Thyroid gland (tissue), 4 donors: ENCODE data around the gene PLA2G3. TPM values are rescaled to one million over a fixed set of nuclear protein-coding genes. Genes with fewer than 3 reads are reported as not detected.

Experiments used
- DNase-seq, 2 donors: peaks; one replicate each; pipeline ENCODE4 v3.0.0-alpha.2; 2019
- H3K27ac ChIP-seq, 3 donors: fragments of 200-600 bp; sonication (generic); 1 replicate in 2 of 3; 2 replicates in 1 of 3; pipeline ENCODE4 v1.5.1; 2016 to 2019; ENCODE audit warnings: mild to moderate bottlenecking in 1 of 3, moderate library complexity in 1 of 3
- H3K27me3 ChIP-seq: fragments of 200-600 bp; sonication (generic); one replicate; pipeline ENCODE4 v1.5.1; 2019
- H3K36me3 ChIP-seq, 2 donors: fragments of 200-600 bp; sonication (generic); one replicate each; pipeline ENCODE4 v1.5.1; 2016 to 2019
- H3K4me1 ChIP-seq, 2 donors: fragments of 200-600 bp; sonication (generic); one replicate each; pipeline ENCODE4 v1.5.1; 2017 to 2019
- H3K4me3 ChIP-seq, 3 donors: fragments of 200-600 bp; sonication (generic); replicated peaks in 1 of 3; 1 replicate in 2 of 3; 2 replicates in 1 of 3; pipeline ENCODE4 v1.5.1; 2016; ENCODE audit warnings: mild to moderate bottlenecking in 1 of 3
- H3K9me3 ChIP-seq: fragments of 200-600 bp; sonication (generic); one replicate; pipeline ENCODE4 v1.5.1; 2017
- CTCF ChIP-seq, 6 experiments: fragments of 200-600 bp in 3 of 6; fragments of 450-650 bp in 3 of 6; sonication (generic) in 3 of 6; IDR thresholded peaks; one replicate each; pipeline ENCODE4 v1.5.1; 2016 to 2019; ENCODE audit warnings: antibody characterized with exemption in 6 of 6, mild to moderate bottlenecking in 2 of 6, inconsistent platforms in 1 of 6, moderate library complexity in 1 of 6
- POLR2A ChIP-seq, 2 donors: fragments of 450-650 bp; IDR thresholded peaks; one replicate each; pipeline ENCODE4 v1.6.1; 2017; ENCODE audit warnings: antibody characterized with exemption in 2 of 2, mild to moderate bottlenecking in 2 of 2, moderate library complexity in 1 of 2
- WGBS, 2 donors: methylation state at CpG; one replicate each; pipeline ENCODE4 v1.1.5; 2017; 5-methylcytosine and 5-hydroxymethylcytosine counted together
- intact Hi-C: fragments of 100-400 bp; cut with DNase I; formaldehyde crosslinking; loops from one replicate; pipeline ENCODE4 v1.15.1; 2023
- total RNA-seq, 4 donors: library from RNA; depleted of rRNA; stranded (reverse); fragments of >200 nt; gene quantifications; one replicate each; pipeline ENCODE4 v1.2.3, GENCODE V29; 2016

The PLA2G3 gene
- total RNA-seq, 4 donors from 2014 or later = 0.22 to 1.9 (median 0.83) TPM; not detected in 1

GRCh38 chr22:31093086-31093850 lies 47.0 kb downstream of the PLA2G3 start:
- peak; percentile 73 to 80 for DNase-seq
- H3K27me3 ChIP-seq = no peaks in the 10 kb centered on the region
- intact Hi-C loops = no loop called here
- H3K4me3 ChIP-seq = no peak overlapping the region
- peaks cover 11 to 14% of the 10 kb centered on the region in 2 donors for H3K4me1 ChIP-seq
- H3K36me3 ChIP-seq = peaks cover 43 to 48% of the 10 kb centered on the region in 2 donors
- peak overlapping the region; percentile 39 to 66 (median 62) for H3K27ac ChIP-seq
- 71 to 81% methylated on average over 15 to 23 of the region's 33 CpGs for WGBS, 2 donors
- TF ChIP-seq POLR2A (IDR thresholded peaks at IDR 0.05) = no peak
- no peak for TF ChIP-seq CTCF (IDR thresholded peaks at IDR 0.05)
- H3K9me3 ChIP-seq = no peaks in the 10 kb centered on the region

GRCh38 chr22:31092161-31092560 lies 48.1 kb downstream of the PLA2G3 start:
- H3K4me3 ChIP-seq = no peak overlapping the region
- 93 to 98% methylated on average over 7 to 9 of the region's 9 CpGs for WGBS, 2 donors

DNA sequence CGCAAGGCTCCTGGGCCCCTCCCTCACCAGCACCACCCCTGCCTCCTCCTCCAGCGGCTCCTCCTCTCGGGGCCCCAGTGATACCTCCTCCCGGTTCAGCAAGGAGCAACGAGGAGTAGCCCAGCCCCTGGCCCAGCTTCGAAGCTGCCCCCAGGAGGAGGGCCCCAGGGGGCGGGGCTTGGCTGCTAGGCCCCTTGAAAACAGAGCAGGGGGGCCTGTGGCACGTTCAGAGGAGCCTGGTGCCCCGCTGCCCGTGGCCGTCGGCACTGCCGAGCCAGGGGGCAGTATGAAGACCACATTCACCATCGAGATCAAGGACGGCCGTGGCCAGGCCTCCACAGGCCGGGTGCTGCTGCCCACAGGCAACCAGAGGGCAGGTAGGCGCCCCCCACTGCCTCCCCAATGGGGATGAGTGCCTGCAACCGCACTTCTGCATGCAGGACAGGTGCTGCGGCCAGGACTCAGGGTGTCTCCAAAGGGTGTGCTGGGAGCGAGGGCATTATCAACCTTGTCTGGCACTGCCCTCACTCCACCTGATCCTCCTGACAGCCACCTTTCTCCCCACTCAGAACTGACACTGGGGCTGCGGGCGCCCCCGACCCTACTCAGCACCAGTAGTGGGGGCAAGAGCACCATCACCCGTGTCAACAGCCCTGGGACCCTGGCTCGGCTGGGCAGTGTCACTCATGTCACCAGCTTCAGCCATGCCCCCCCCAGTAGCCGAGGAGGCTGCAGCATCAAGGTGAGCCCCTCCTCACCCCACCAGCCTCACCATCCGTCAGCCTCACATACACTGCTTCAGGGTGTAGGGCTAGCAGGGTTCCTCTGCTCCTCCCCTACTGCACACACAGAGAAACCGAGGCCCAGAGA lies 49.0 kb downstream of the PLA2G3 start:
- no peak for TF ChIP-seq POLR2A (IDR thresholded peaks at IDR 0.05)
- TF ChIP-seq CTCF (IDR thresholded peaks at IDR 0.05) = no peak
- peaks cover 36 to 46% of the 10 kb centered on the region in 2 donors for H3K36me3 ChIP-seq
- DNase-seq = no peak

More at GRCh38 chr22:31092161-31092560, 48.1 kb downstream of the PLA2G3 start:
- Histone ChIP-seq H3K27me3 (no peaks in the 10 kb centered on the region), H3K27ac (peak overlapping the region in 2 of 3 donors; percentile 62 to 66), H3K9me3 (no peaks in the 10 kb centered on the region), H3K36me3 (peaks cover 44 to 51% of the 10 kb centered on the region in 2 donors), H3K4me1 (peaks cover 11 to 14% of the 10 kb centered on the region in 2 donors)
- no peak for DNase-seq
- TF ChIP-seq CTCF (IDR thresholded peaks at IDR 0.05) = no peak
- TF ChIP-seq POLR2A (IDR thresholded peaks at IDR 0.05) = no peak
- intact Hi-C loops = no loop called here

DNA sequence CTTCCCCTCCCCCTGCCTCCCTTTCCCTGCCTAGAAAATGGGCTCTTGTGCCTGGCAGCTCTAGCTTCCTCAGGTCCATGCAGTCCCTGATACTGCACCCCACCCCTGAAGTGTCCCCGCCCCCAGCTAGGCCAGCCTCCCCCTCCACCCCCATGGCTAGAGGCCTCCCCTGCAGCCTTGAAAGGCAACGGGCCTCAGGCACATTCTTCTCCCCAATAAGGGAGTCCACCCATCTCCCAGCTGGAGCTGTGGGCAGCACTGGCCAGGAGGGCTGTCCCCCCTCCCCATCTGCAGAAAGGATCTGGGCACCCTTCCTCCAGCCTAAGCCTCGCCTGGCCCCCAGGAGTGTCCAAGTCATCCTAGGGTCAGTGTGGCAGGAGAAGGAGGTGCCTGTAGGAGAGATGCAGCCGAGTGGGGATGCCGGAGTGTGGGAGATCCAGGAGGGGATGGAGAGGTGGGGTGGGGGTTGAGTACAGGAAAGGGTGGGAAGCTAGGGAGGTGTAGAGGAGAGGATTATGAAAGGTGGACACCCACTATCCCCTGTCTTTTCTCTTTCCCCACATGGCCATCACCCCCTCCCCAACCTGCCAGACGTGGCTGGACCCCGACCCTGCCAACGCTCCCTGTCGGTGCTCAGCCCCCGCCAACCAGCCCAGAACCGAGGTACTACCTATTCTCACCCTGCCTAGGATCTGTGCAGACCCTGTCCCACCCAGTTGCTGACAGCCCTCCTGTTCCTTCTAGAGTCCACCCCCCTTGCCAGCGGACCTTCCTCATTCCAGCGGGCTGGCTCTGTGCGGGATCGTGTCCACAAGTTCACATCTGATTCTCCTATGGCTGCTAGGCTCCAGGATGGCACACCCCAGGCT lies 49.9 kb downstream of the PLA2G3 start:
- Histone ChIP-seq H3K9me3 (no peaks in the 10 kb centered on the region), H3K36me3 (peaks cover 36 to 46% of the 10 kb centered on the region in 2 donors), H3K27ac (no peak overlapping the region), H3K4me3 (no peak overlapping the region), H3K4me1 (peaks cover 14% of the 10 kb centered on the region in 2 donors), H3K27me3 (no peaks in the 10 kb centered on the region)
- DNase-seq = no peak
- intact Hi-C loops = no loop called here
- 90 to 96% methylated on average over 14 to 15 of the region's 15 CpGs for WGBS, 2 donors
- TF ChIP-seq CTCF (IDR thresholded peaks at IDR 0.05) (no peak), POLR2A (IDR thresholded peaks at IDR 0.05) (no peak)

More for the DNA sequence above, 49.0 kb downstream of the PLA2G3 start:
- no peak overlapping the region for H3K27ac ChIP-seq
- H3K9me3 ChIP-seq = no peaks in the 10 kb centered on the region
- 72 to 78% methylated on average over 12 to 18 of the region's 29 CpGs for WGBS, 2 donors
- peaks cover 11 to 14% of the 10 kb centered on the region in 2 donors for H3K4me1 ChIP-seq
- intact Hi-C loops = no loop called here
- no peaks in the 10 kb centered on the region for H3K27me3 ChIP-seq
- H3K4me3 ChIP-seq = no peak overlapping the region
